HepG2 (cell line): Measurements from ENCODE around the gene TPO. TPM values are rescaled to one million over a fixed set of nuclear protein-coding genes. Genes with fewer than 3 reads are reported as not detected.
A peak's percentile ranks its signal among the peaks of the same experiment; 100 is the strongest.

Experiments used
- ATAC-seq: fragments of 200-7000 bp; cut with Tn5 transposase; 3 replicates; pipeline ENCODE4 v1.9.1; 2020; ENCODE audit warnings: mild to moderate bottlenecking, moderate library complexity
- BruUV-seq: library from RNA; stranded (reverse); fragments of 400-500 nt; replicated peaks from 2 replicates; lab custom pipeline; 2021; lab: Mats Ljungman, UMichigan
- CTCF ChIA-PET: fragments of 300-600 bp; formaldehyde crosslinking; extraction: SDS; loops from one replicate; lab custom pipeline; 2021; ENCODE audit warnings: low total read pairs, inconsistent platforms, low intra/inter-chr PET ratio; lab: Yijun Ruan, JAX
- POLR2A ChIA-PET: fragments of 350-600 bp; sonication (Branson Sonifier 250); formaldehyde crosslinking; loops from one replicate; lab custom pipeline; 2020; ENCODE audit warnings: antibody characterized with exemption, inconsistent platforms; lab: Yijun Ruan, JAX
- DNase-seq: peaks from one replicate; pipeline ENCODE4 v3.0.0-alpha.2; 2015; ENCODE audit warnings: low spot score
- FAIRE-seq: peaks from 3 replicates; lab custom pipeline; 2011; peaks lifted over from hg19 to GRCh38; lab: Jason Lieb, UNC
- H2AFZ ChIP-seq: one replicate; pipeline ENCODE4 v1.6.1; 2011; ENCODE audit warnings: low read length, inconsistent platforms
- H3K27ac ChIP-seq: fragments of 300-600 bp; 3 replicates; pipeline ENCODE4 v1.8.0; 2011; ENCODE audit warnings: mixed run types, mild to moderate bottlenecking, mixed read lengths, low read length, inconsistent platforms; ENCODE audit not compliant: insufficient read depth; ENCODE audit errors: extremely low read length
- H3K27me3 ChIP-seq, 2 experiments: fragments of 200-600 bp in 1 of 2; 2 replicates in 1 of 2; 3 replicates in 1 of 2; pipeline versions ENCODE4 v1.6.0 to v1.8.0; 2011; ENCODE audit warnings: low read length in 2 of 2, mild to moderate bottlenecking in 2 of 2, moderate library complexity in 2 of 2, inconsistent platforms in 1 of 2; ENCODE audit not compliant: insufficient read depth in 2 of 2, control insufficient read depth in 1 of 2
- H3K36me3 ChIP-seq, 2 experiments: fragments of 200-600 bp in 1 of 2; replicated peaks in 1 of 2; 2 replicates in 1 of 2; 3 replicates in 1 of 2; pipeline versions ENCODE4 v1.5.1 to v1.8.0; 2011; ENCODE audit warnings: low read length in 2 of 2, inconsistent platforms in 1 of 2; ENCODE audit not compliant: insufficient read depth in 2 of 2, control insufficient read depth in 1 of 2
- H3K4me1 ChIP-seq: 2 replicates; pipeline ENCODE4 v1.5.1; 2012; ENCODE audit warnings: low read length, inconsistent platforms; ENCODE audit not compliant: insufficient read depth
- H3K4me2 ChIP-seq: 2 replicates; pipeline ENCODE4 v1.6.0; 2011; ENCODE audit warnings: low read depth, low read length, inconsistent platforms
- H3K4me3 ChIP-seq, 3 experiments: fragments of 200-600 bp in 1 of 3; sonication (generic), shearing (Covaris generic) in 1 of 3; replicated peaks in 1 of 3; 2 replicates each; pipeline ENCODE4 v1.5.1; 2011 to 2016; ENCODE audit warnings: low read length in 3 of 3, inconsistent platforms in 2 of 3, low read depth in 2 of 3, mild to moderate bottlenecking in 2 of 3, control low read depth in 1 of 3, mixed read lengths in 1 of 3; ENCODE audit not compliant: insufficient read depth in 1 of 3
- H3K79me2 ChIP-seq: one replicate; pipeline ENCODE4 v1.6.1; 2011; ENCODE audit warnings: low read length, inconsistent platforms; ENCODE audit not compliant: insufficient read depth
- H3K9ac ChIP-seq: 2 replicates; pipeline ENCODE4 v1.6.0; 2011; ENCODE audit warnings: mild to moderate bottlenecking, low read depth, low read length, inconsistent platforms; ENCODE audit not compliant: insufficient read depth
- H3K9me3 ChIP-seq: 2 replicates; pipeline ENCODE4 v1.5.1; 2012; ENCODE audit warnings: mild to moderate bottlenecking, low read length
- H4K20me1 ChIP-seq: 2 replicates; pipeline ENCODE4 v1.6.0; 2011; ENCODE audit warnings: inconsistent platforms, mild to moderate bottlenecking, low read length, moderate library complexity; ENCODE audit not compliant: insufficient read depth
- CREB1 ChIP-seq, 2 experiments: fragments of 450-650 bp in 1 of 2; IDR thresholded peaks; 2 replicates each; pipeline ENCODE4 v1.6.1; 2016 to 2017; ENCODE audit warnings: control low read depth in 1 of 2, mild to moderate bottlenecking in 1 of 2, missing compliant biosample characterization in 1 of 2, missing genetic modification characterization in 1 of 2
- MTF2 ChIP-seq: sonication (generic); formaldehyde crosslinking; IDR thresholded peaks from 2 replicates; pipeline ENCODE4 v1.5.0; 2020; ENCODE audit warnings: missing genetic modification reagents, borderline replicate concordance
- STAT5B ChIP-seq: sonication (generic); formaldehyde crosslinking; IDR thresholded peaks from 2 replicates; pipeline ENCODE4 v1.4.0; 2020; ENCODE audit warnings: missing genetic modification reagents
- ZNF678 ChIP-seq: sonication (generic); formaldehyde crosslinking; IDR thresholded peaks from 2 replicates; pipeline ENCODE4 v1.4.0; 2020; ENCODE audit warnings: mild to moderate bottlenecking, missing genetic modification reagents
- WGBS: methylation state at CpG from one replicate; pipeline ENCODE4 v1.1.6; 2017; ENCODE audit warnings: low lambda C conversion rate; 5-methylcytosine and 5-hydroxymethylcytosine counted together
- in situ Hi-C: cut with HindIII; loops from 2 replicates; pipeline ENCODE4 v1.10.0; 2017; ENCODE audit warnings: low pct_unique_long_range_greater_than_20kb; ENCODE audit not compliant: extremely low pct_ligation_motif_present
- intact Hi-C: fragments of 100-400 bp; cut with micrococcal nuclease; formaldehyde crosslinking; loops from one replicate; pipeline ENCODE4 v1.10.0; 2022; ENCODE audit not compliant: unreplicated experiment
- polyA plus RNA-seq, 8 experiments: library from polyadenylated mRNA; depleted of rRNA in 3 of 8; stranded (reverse) in 7 of 8; unstranded in 1 of 8; fragments of >200 nt; fragmentation: Illumina TruSeq in 4 of 8; extraction: Trizol in 4 of 8; gene quantifications; 2 replicates each; pipeline versions ENCODE4 v1.2.1 to v1.2.3, GENCODE V29; 2011 to 2016; ENCODE audit warnings: low read depth in 4 of 8, missing spikeins in 1 of 8, mixed read lengths in 1 of 8; ENCODE audit not compliant: insufficient read depth in 1 of 8
- total RNA-seq, 5 experiments: library from RNA; depleted of rRNA; stranded (reverse); fragments of >200 nt; fragmentation: Illumina TruSeq; extraction: Trizol; gene quantifications; 2 replicates each; pipeline ENCODE4 v1.2.3, GENCODE V29; 2016; ENCODE audit warnings: low read depth in 1 of 5
- TF ChIP-seq, protein P1 (sequence below), 2 experiments: fragments of 450-650 bp in 1 of 2; sonication (generic) in 1 of 2; formaldehyde crosslinking in 1 of 2; IDR thresholded peaks; 2 replicates each; pipeline versions ENCODE4 v1.6.1 to v1.8.0; 2016 to 2022; ENCODE audit warnings: antibody characterized with exemption in 1 of 2, mild to moderate bottlenecking in 1 of 2, missing genetic modification reagents in 1 of 2

Gene TPO
- total and polyA plus RNA-seq, 2 of the 13 experiments (the other 11 are each of a cell fraction or from before 2014, with no cell fraction given): not detected

DNA sequence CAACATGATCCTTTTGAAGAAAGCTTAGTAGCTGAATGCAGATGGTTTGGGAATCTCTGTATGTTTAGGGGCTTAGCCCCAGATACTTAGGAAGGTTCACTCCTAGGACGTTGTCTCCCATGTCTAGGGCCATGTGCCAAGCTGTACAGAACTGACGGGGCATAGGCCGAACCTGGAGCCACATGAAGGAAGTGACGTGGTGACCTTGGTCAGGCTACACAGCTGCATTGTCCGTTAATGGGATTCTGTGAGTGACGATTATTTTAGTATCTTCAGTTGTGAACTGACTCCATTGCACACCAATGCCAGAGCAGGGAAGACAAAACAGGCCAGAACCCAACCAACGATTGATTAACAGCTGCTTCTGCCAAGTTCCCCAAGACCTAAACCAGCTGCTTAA is 139.3 kb downstream of the TPO start:
- Histone ChIP-seq H3K9ac (no peak overlapping the region), H3K4me3 (no peak overlapping the region), H3K4me1 (peaks cover 7% of the 10 kb centered on the region; the same call in 1 of the 2 replicates), H3K9me3 (no peaks in the 10 kb centered on the region), H2AFZ (no peak overlapping the region), H3K4me2 (no peak overlapping the region), H3K36me3 (no peaks in the 10 kb centered on the region), H3K79me2 (no peaks in the 10 kb centered on the region), H3K27ac (no peak overlapping the region), H3K27me3 (peaks cover 3 to 45% of the 10 kb centered on the region in 2 experiments), H4K20me1 (no peaks in the 10 kb centered on the region; the same call in 1 of the 2 replicates)
- ChIA-PET POLR2A (no interaction called here), CTCF (no interaction called here)
- intact Hi-C loops (no loop called here), in situ Hi-C loops (no loop called here)
- no TSS peak for BruUV-seq
- FAIRE-seq (no peak), ATAC-seq (no peak), DNase-seq (no peak)
- WGBS: 17% methylated on average over 7 of the region's 7 CpGs
- TF ChIP-seq STAT5B (CRISPR knock-in tag): no peak
- no peak for TF ChIP-seq MTF2 (CRISPR knock-in tag)
- peak; percentile 62 for TF ChIP-seq CREB1 (IDR thresholded peaks at IDR 0.05)
- no peak for TF ChIP-seq CREB1 (CRISPR knock-in tag; IDR thresholded peaks at IDR 0.05)
- TF ChIP-seq, protein P1, sequence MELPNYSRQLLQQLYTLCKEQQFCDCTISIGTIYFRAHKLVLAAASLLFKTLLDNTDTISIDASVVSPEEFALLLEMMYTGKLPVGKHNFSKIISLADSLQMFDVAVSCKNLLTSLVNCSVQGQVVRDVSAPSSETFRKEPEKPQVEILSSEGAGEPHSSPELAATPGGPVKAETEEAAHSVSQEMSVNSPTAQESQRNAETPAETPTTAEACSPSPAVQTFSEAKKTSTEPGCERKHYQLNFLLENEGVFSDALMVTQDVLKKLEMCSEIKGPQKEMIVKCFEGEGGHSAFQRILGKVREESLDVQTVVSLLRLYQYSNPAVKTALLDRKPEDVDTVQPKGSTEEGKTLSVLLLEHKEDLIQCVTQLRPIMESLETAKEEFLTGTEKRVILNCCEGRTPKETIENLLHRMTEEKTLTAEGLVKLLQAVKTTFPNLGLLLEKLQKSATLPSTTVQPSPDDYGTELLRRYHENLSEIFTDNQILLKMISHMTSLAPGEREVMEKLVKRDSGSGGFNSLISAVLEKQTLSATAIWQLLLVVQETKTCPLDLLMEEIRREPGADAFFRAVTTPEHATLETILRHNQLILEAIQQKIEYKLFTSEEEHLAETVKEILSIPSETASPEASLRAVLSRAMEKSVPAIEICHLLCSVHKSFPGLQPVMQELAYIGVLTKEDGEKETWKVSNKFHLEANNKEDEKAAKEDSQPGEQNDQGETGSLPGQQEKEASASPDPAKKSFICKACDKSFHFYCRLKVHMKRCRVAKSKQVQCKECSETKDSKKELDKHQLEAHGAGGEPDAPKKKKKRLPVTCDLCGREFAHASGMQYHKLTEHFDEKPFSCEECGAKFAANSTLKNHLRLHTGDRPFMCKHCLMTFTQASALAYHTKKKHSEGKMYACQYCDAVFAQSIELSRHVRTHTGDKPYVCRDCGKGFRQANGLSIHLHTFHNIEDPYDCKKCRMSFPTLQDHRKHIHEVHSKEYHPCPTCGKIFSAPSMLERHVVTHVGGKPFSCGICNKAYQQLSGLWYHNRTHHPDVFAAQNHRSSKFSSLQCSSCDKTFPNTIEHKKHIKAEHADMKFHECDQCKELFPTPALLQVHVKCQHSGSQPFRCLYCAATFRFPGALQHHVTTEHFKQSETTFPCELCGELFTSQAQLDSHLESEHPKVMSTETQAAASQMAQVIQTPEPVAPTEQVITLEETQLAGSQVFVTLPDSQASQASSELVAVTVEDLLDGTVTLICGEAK (IDR thresholded peaks at IDR 0.05): no peak
- TF ChIP-seq, protein P1 (CRISPR knock-in tag; IDR thresholded peaks at IDR 0.05): no peak
- no peak for TF ChIP-seq ZNF678 (CRISPR knock-in tag)
